Panc1 (cell line): ENCODE data around the gene NECAB2.

Source experiments
- POLR2AphosphoS5 ChIP-seq: IDR thresholded peaks from 2 replicates; pipeline ENCODE4 v1.6.1; 2012; ENCODE audit warnings: mild to moderate bottlenecking, low read depth, low read length, moderate library complexity
- SIN3A ChIP-seq: IDR thresholded peaks from 2 replicates; pipeline ENCODE4 v1.6.1; 2012; ENCODE audit warnings: low read depth, mild to moderate bottlenecking, low read length, moderate library complexity, borderline replicate concordance; ENCODE audit not compliant: insufficient read depth
- TF ChIP-seq, protein P1 (sequence below): fragments of 450-650 bp; IDR thresholded peaks from 2 replicates; pipeline ENCODE4 v1.5.1; 2017; ENCODE audit warnings: mild to moderate bottlenecking

DNA sequence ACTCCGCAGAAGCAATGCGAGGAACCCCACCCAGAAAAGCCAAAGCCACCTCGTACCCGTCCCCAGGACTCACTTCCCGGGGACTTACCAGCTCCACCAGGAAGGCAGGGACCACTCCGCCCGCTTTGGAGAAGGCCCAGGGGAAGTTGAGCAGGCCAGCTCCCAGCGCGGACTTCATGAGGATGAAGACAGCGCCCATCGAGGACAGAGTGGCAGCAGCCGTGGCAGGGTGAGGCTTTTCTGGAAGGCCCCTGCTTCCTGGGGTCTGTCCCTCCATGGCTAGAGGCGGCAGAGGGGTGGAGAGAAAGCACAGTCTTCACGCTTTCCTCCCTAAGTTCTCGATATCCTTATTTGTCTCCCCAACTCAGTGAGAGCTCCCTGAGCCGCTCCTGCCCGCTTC, 73.8 kb downstream of the NECAB2 start:
- TF ChIP-seq, protein P1, sequence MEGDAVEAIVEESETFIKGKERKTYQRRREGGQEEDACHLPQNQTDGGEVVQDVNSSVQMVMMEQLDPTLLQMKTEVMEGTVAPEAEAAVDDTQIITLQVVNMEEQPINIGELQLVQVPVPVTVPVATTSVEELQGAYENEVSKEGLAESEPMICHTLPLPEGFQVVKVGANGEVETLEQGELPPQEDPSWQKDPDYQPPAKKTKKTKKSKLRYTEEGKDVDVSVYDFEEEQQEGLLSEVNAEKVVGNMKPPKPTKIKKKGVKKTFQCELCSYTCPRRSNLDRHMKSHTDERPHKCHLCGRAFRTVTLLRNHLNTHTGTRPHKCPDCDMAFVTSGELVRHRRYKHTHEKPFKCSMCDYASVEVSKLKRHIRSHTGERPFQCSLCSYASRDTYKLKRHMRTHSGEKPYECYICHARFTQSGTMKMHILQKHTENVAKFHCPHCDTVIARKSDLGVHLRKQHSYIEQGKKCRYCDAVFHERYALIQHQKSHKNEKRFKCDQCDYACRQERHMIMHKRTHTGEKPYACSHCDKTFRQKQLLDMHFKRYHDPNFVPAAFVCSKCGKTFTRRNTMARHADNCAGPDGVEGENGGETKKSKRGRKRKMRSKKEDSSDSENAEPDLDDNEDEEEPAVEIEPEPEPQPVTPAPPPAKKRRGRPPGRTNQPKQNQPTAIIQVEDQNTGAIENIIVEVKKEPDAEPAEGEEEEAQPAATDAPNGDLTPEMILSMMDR, result no peak
- TF ChIP-seq SIN3A, result no peak
- no peak for TF ChIP-seq POLR2AphosphoS5
